ENCODE data around the gene PXT1.
"Not testable (repeated sequence)": the region's sequence is repeated elsewhere in the genome, so short reads cannot be mapped to it uniquely, and the experiment has no call there.

The PXT1 gene

DNA sequence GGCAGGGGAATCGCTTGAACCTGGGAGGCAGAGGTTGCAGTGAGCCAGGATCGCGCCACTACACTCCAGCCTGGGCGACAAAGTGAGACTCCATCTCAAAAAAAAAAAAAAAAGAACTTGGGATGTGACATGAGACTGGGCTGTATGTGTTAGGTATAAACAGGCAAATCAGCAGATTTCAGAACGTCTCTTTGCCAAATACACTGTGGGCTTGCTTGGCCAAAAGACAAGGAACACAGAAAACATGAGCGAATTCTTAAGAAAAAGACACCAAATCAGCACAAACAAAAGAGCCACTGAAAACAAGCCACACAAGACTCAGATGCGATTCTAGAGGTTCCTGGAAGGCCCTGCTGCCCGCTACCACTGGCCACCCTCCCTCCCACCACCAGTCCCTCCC is 67.7 kb downstream of the PXT1 start:
- no peak for TF ChIP-seq ZNF274 (IDR thresholded peaks at IDR 0.05; ENCODE audit: low read depth, low read length)
- no peak overlapping the region for H3K4me3 ChIP-seq (ENCODE audit: low read length)

DNA sequence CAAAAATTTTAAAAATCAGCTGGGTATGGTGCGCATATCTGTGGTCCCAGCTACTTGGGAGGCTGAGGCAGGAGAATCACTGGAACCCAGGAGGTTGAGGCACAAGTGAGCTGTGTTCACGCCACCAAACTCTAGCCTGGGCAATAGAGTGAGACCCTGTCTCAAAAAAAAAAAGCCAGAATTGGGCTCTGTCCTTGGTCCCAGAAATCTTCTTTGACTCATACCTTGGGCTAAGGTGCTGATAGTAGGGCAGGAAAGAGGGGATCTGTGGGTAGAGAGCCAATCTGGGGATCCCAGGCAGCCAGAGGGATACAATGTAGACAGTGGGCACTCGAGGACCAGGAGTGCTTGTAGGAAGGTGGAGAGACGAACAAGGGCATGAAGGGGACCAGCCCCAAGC is 68.5 kb downstream of the PXT1 start:
- TF ChIP-seq ZNF274 (IDR thresholded peaks at IDR 0.05; ENCODE audit: low read depth, low read length) = no peak
- H3K4me3 ChIP-seq (ENCODE audit: low read length) = no peak overlapping the region

DNA sequence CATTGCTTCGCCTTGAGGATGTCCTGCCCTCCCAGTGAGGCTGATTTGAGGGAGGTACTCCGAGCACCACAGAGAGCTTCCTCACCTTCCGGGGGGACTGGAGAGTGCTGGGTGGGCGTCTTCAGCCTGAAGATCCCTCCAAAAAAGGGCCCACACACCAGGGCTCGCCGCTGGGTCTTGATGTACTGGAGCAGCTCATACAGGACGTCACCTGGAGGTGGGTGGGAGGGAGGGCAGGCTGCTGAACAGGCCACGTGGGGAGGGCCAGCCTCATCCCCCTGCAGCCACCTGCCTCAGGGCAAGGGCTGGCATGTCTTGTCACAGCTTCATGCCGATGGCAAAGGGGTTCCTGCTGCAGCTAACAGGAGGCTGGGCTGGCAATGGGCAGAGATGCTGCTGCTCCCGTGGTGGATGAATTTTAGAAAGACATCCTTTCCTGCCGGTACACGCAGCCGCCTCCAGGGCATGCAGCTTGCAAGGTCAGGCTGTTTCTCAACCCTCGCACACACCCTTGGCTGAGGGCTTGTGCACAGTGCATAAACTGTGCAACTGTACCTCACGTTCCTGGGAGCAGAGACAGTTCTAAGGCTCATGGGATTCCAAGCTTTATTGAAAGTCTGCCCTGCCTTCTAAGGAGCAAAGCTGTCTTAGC is 69.2 kb downstream of the PXT1 start:
- TF ChIP-seq ZNF274 (IDR thresholded peaks at IDR 0.05; ENCODE audit: low read depth, low read length) = no peak
- H3K4me3 ChIP-seq (ENCODE audit: low read length) = no peak overlapping the region

DNA sequence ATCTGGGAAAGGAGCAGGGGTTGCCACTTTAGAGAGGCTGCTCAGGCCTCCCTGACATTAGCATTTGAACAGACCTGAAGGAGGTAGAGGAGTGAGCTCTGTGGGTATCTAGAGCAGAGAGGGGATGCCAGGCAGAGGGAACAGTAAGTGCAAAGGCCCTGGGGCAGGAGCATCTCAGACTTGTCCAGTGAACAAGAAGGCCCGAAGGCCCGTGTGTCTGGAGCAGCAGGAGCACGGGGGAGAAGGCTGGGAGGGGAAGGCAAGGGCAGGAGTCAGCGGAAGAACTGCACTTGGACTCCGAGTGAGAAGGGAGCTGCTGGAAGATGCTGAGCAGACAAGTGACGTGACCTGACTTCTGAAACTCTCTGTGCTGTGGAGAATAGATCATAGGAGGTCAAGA is 70.6 kb downstream of the PXT1 start:
- no peak overlapping the region for H3K4me3 ChIP-seq (ENCODE audit: low read length)
- no peak for TF ChIP-seq ZNF274 (IDR thresholded peaks at IDR 0.05; ENCODE audit: low read depth, low read length)

DNA sequence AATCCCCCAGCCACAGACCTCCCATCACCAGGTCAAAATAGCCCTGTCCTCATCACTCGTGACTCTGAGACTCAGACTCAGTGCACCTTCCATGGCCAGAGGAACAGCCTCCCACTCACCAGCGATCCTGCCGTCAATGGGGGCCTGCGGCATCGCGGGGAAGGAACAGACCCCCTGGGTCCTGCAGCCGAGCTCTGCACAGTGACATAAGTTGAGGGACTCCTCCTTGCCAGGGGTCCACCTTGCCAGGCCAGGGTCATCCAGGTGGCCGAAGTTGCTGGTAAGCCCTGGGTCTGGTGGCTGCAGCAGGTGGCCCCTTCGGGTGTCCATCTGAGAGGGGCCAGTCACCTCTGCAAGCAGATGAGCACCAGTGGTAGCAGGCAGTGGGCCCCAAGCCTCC is 71.4 kb downstream of the PXT1 start:
- H3K4me3 ChIP-seq (ENCODE audit: low read length) = no peak overlapping the region
- no peak for TF ChIP-seq ZNF274 (IDR thresholded peaks at IDR 0.05; ENCODE audit: low read depth, low read length)

DNA sequence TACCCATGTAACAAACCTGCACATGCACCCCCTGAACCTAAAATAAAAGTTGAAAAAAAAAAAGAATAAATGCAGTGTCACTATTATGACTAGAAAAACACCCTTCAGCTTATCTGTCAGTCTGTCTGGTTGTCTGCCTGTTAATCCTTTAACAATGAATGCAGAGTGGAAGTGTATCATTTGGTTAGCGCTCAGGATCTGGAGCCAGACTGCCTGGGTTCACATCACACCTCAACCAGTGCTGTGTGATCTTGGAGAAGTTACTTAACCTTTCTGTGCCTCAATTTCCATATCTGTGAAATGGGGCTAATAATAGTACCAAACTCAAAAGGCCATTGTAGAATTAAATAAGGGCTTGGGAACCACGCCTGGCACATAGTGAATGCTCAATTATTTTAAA is 72.0 kb downstream of the PXT1 start:
- no peak for TF ChIP-seq ZNF274 (IDR thresholded peaks at IDR 0.05; ENCODE audit: low read depth, low read length)
- no peak overlapping the region for H3K4me3 ChIP-seq (ENCODE audit: low read length)

DNA sequence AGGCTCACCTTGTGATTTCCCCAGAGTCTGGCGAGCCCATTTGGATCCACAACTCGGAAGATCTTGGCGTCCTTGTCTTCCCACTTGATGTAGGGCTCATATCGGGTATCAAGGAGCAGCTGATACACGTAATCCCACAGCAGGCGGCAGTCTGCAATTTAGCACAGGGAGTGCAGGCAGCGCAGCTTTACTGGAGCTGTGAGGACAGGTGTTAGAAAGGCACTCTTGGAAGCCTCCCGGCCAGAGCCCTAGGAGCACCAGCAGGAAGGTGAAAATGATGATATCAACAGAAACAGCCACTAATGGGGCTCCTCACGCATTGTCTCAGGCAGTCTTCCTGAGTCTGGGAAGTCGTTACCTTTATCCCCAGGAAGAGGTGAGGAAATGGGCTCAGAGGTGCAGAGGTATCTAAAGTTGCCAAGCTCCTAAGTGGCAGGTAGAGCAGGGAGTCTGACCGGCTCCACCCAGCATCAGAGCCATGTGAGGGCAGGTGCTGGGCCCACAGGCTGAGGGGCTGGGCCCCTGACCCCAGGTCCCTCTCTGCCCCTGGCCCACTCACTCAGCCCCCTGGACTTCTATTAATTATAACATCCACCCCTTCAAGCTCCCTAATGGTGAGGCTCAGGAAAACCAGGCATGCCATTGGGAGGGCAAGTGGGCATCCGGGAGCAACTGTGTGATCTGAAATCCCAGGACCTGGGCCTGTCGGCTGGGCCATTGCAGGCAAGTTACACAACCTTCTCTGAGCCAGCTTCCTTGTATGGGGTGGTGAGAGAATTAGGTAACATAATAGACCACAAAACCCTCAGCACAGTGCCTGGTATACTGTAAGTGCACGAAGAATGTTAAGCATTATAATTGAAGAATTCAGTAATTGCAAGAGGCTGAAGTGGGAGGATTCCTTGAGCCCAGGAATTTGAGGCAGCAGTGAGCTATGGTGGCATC is 73.5 kb downstream of the PXT1 start:
- H3K4me3 ChIP-seq (ENCODE audit: low read length) = no peak overlapping the region
- no peak for TF ChIP-seq ZNF274 (IDR thresholded peaks at IDR 0.05; ENCODE audit: low read depth, low read length)

DNA sequence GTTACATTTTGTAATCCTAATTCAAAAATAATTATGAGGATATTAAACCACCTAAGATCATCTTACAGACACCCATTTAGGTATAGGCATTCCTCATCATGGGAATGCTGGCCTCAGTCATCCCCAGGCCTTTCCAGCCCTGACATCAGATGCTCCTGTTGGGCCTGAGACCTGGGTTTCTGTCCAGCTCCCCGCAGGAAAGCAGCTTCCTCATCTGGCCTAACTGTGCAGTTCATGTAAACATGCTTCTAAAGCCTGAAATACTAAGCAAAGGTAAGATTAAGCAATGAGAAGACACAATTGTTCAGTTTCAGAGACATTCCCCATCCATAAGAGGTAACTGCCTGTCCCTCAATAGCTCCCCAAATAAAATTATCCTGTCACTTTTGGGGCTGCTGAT is 74.2 kb downstream of the PXT1 start:
- no peak for TF ChIP-seq ZNF274 (IDR thresholded peaks at IDR 0.05; ENCODE audit: low read depth, low read length)

DNA sequence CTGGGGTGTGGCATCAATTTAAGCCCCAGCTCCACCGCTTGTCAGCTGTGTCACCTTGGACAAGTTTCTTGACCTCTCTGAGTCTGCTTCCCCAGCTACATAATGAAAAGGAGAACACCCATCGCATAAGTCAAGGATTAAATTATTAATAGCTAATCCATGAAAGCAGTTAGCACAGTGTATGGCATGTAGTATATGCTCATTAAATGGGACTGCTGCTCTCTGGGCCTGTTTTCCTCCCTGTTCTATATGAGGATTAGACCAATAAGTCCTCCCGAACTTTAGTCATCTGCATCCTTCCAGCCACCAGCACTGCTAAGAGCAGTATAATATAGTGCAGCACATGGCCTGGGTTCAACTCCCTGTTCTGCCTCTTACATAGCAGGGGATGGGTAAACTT is 74.9 kb downstream of the PXT1 start:
- TF ChIP-seq ZNF274 (IDR thresholded peaks at IDR 0.05; ENCODE audit: low read depth, low read length) = no peak

More for the DNA sequence above, 74.2 kb downstream of the PXT1 start:
- no peak overlapping the region for H3K4me3 ChIP-seq (ENCODE audit: low read length)

DNA sequence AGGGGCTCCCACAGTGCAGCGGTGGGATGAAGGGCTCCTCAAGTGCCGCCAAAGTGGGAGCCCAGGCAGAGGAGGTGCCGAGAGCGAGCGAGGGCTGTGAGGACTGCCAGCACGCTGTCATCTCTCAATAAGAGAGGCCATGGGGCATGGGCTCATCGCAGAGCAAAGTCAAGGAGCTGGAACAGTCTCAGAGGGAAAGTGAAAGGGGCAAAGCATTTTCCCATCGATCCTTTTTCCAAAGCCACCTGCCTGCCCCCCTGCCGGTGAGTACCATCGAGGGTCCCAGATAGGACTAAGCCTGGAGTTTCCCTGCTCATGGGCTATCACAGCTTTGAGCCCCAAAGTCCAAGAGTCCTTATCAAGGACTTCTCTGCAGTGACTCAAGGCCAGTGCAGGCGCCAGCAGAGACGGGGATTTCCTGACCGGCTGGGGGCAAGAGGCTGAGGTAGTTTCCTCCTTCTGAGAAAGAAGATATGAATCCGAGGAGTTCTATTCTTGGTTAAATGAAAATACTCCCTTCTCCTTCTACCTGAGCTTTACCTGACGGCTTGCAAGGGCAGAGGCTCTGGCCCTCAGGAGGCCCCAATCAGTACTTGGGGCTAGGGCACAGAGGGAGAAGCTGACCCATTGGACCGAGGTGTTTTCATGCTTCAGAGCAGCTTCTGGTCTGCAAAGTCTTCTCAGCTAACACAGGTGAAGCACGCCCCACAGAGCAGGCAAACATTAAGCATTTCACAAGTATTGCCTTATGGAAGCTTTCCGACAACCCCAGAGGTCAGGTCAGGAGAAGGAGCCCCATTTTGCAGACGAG is 77.8 kb downstream of the PXT1 start:
- no peak overlapping the region for H3K4me3 ChIP-seq (ENCODE audit: low read length)
- TF ChIP-seq ZNF274 (IDR thresholded peaks at IDR 0.05; ENCODE audit: low read depth, low read length) = no peak

More for the DNA sequence above, 74.9 kb downstream of the PXT1 start:
- no peak overlapping the region for H3K4me3 ChIP-seq (ENCODE audit: low read length)

DNA sequence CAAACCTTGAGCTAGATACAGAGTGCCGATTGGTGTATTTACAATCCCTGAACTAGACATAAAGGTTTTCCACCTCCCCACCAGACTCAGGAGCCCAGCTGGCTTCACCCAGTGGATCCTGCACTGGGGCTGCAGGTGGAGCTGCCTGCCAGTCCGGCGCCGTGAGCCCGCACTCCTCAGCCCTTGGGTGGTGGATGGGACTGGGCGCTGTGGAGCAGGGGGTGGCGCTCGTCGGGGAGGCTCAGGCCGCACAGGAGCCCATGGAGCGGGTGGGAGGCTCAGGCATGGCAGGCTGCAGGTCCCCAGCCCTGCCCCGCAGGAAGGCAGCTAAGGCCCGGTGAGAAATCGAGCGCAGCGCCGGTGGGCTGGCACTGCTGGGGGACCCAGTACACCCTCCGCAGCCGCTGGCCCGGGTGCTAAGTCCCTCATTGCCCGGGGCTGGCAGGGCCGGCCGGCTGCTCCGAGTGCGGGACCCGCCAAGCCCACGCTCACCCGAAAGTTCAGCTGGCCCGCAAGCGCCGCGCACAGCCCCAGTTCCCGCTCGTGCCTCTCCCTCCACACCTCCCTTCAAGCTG is 78.5 kb downstream of the PXT1 start:
- H3K4me3 ChIP-seq (ENCODE audit: low read length) = not testable (repeated sequence)

DNA sequence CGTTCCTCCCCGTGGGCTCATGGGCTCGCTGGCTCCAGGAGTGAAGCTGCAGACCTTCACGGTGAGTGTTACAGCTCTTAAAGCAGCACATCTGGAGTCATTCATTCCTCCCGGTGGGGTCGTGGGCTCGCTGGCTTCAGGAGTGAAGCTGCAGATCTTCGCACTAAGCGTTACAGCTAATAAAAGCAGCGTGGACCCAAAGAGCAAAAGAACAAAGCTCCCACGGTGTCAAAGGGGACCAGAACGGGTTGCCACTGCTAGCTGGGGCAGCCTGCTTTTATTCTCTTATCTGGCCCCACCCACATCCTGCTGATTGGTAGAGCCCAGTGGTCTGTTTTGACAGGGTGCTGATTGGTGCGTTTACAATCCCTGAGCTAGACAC is 79.3 kb downstream of the PXT1 start:
- not testable (repeated sequence) for H3K4me3 ChIP-seq (ENCODE audit: low read length)

DNA sequence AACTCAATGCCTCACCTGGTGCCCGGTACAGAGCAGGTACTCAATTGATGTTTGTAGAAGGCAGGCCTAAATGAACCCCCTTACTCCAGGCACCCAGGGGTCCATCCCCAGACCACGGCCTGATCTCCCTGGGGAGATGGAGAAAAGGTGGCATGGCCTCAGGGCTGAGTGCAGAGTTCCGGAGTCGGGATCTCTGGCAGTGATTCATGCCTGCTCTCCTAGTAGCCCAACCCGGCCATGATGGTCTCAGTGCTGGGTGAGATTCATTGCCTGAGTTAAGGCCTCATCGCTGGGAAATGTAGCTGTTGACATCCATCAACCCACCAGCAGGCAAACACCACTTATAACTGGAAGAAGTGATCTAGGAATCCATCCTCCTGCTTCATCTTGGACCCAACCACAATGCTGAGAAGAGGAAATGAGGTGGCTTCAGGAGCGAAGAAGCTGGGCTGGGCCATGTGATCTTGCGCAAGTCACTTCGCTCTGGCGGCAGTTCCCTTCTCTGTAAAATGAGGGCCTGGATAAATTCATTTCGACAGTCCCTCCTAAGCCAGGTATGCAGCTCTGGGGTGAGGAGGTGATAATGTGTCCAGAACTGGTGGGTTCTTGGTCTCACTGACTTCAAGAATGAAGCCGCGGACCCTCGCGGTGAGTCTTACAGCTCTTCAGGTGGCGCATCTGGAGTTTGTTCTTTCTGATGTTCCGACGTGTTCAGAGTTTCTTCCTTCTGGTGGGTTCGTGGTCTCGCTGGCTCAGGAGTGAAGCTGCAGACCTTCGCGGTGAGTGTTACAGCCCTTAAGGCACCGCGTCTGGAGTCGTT is 79.9 kb downstream of the PXT1 start:
- no peak overlapping the region for H3K4me3 ChIP-seq (ENCODE audit: low read length)
- no peak for TF ChIP-seq ZNF274 (IDR thresholded peaks at IDR 0.05; ENCODE audit: low read depth, low read length)
